Epithelial cell of esophagus (primary cell): ENCODE results near the gene TMEM250.

ENCODE experiments used
- DNase-seq: peaks from one replicate; pipeline ENCODE4 v3.0.0; 2010; ENCODE audit warnings: low read depth
- H3K4me3 ChIP-seq: 2 replicates; pipeline ENCODE4 v1.5.1; 2011; ENCODE audit warnings: mild to moderate bottlenecking, low read length, control low read depth
- CTCF ChIP-seq: IDR thresholded peaks from 2 replicates; pipeline ENCODE4 v1.5.1; 2011; ENCODE audit warnings: low read depth, mild to moderate bottlenecking, low read length, control low read depth, inconsistent platforms; ENCODE audit not compliant: insufficient read depth; ENCODE audit errors: missing control alignments

TMEM250 gene

GRCh38 chr9:136075134-136075841 lies 43.4 kb downstream of the TMEM250 start:
- no peak overlapping the region for H3K4me3 ChIP-seq
- TF ChIP-seq CTCF = no peak
- DNase-seq = no peak

- H3K4me3 ChIP-seq = no peak overlapping the region
- no peak for TF ChIP-seq CTCF
- DNase-seq = no peak
Measured at GRCh38 chr9:136074706-136075105, 44.0 kb downstream of the TMEM250 start.
